ENCODE results near the gene KLRC1.

The KLRC1 gene

DNA sequence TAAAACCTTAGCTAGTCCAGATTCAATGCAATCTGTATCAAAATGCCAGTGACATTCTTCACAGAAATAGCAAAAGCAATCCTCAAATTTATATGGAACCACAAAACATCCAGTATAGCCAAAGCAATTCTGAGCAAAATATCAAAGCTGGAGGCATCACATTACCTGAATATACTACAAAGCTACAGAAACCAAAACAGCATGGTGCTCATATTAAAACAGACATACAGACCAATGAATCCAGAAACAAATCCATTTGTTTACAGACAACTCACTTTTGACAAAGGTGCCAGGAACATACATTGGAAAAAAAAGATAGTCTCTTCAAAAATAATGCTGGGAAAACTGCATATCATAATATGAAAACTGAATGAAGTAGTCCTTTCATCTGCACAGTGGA lies 48.4 kb downstream of the KLRC1 start:
- no peak for ATAC-seq
- TF ChIP-seq OSR1 (CRISPR knock-in tag; IDR thresholded peaks at IDR 0.05) (no peak), ZNF70 (CRISPR knock-in tag; IDR thresholded peaks at IDR 0.05) (no peak), ZFP30 (CRISPR knock-in tag; IDR thresholded peaks at IDR 0.05) (no peak)
- TF ChIP-seq, protein P1, sequence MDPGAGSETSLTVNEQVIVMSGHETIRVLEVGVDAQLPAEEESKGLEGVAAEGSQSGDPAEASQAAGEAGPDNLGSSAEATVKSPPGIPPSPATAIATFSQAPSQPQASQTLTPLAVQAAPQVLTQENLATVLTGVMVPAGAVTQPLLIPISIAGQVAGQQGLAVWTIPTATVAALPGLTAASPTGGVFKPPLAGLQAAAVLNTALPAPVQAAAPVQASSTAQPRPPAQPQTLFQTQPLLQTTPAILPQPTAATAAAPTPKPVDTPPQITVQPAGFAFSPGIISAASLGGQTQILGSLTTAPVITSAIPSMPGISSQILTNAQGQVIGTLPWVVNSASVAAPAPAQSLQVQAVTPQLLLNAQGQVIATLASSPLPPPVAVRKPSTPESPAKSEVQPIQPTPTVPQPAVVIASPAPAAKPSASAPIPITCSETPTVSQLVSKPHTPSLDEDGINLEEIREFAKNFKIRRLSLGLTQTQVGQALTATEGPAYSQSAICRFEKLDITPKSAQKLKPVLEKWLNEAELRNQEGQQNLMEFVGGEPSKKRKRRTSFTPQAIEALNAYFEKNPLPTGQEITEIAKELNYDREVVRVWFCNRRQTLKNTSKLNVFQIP (CRISPR knock-in tag; IDR thresholded peaks at IDR 0.05; ENCODE audit: borderline replicate concordance, low read depth), result no peak

DNA sequence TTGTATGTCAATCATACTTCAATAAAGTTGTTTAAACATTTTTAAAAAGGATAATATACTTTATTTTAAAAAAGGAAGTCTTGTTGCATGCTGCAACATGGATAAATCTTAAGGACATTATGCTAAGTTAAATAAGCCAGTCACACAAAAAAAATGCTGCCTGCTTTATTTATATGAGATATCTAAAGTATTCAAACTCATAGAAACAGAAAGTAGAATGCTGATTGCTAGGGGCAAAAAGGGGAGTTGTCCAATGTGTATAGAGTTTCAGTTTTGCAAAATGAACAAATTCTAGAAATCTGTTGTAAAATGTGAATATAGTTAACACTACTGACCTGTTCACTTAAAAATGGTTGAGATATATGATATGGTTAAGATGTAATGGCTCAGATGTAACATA lies 52.3 kb downstream of the KLRC1 start:
- TF ChIP-seq, protein P2, sequence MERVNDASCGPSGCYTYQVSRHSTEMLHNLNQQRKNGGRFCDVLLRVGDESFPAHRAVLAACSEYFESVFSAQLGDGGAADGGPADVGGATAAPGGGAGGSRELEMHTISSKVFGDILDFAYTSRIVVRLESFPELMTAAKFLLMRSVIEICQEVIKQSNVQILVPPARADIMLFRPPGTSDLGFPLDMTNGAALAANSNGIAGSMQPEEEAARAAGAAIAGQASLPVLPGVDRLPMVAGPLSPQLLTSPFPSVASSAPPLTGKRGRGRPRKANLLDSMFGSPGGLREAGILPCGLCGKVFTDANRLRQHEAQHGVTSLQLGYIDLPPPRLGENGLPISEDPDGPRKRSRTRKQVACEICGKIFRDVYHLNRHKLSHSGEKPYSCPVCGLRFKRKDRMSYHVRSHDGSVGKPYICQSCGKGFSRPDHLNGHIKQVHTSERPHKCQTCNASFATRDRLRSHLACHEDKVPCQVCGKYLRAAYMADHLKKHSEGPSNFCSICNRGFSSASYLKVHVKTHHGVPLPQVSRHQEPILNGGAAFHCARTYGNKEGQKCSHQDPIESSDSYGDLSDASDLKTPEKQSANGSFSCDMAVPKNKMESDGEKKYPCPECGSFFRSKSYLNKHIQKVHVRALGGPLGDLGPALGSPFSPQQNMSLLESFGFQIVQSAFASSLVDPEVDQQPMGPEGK (CRISPR knock-in tag; IDR thresholded peaks at IDR 0.05; ENCODE audit: borderline replicate concordance), result no peak
- TF ChIP-seq TOX (CRISPR knock-in tag; IDR thresholded peaks at IDR 0.05; ENCODE audit: borderline replicate concordance) (no peak), ZNF8 (CRISPR knock-in tag; IDR thresholded peaks at IDR 0.05) (no peak), ARNTL (CRISPR knock-in tag; IDR thresholded peaks at IDR 0.05; ENCODE audit: borderline replicate concordance, low read depth) (no peak), ZFP30 (CRISPR knock-in tag; IDR thresholded peaks at IDR 0.05) (no peak), ZC3H10 (CRISPR knock-in tag; IDR thresholded peaks at IDR 0.05) (no peak), ISL1 (CRISPR knock-in tag; IDR thresholded peaks at IDR 0.05) (no peak), BACH2 (CRISPR knock-in tag; IDR thresholded peaks at IDR 0.05; ENCODE audit: borderline replicate concordance) (no peak), ESRRG (CRISPR knock-in tag; IDR thresholded peaks at IDR 0.05) (no peak), SNAI2 (CRISPR knock-in tag; IDR thresholded peaks at IDR 0.05) (no peak), RARB (CRISPR knock-in tag; IDR thresholded peaks at IDR 0.05) (no peak), ZNF70 (CRISPR knock-in tag; IDR thresholded peaks at IDR 0.05) (no peak), TCF4 (CRISPR knock-in tag; IDR thresholded peaks at IDR 0.05; ENCODE audit: borderline replicate concordance) (no peak), OSR1 (CRISPR knock-in tag; IDR thresholded peaks at IDR 0.05) (no peak), ZNF565 (CRISPR knock-in tag; conservative IDR thresholded peaks at IDR 0.05; ENCODE audit: low read depth) (no peak), GLIS3 (CRISPR knock-in tag; IDR thresholded peaks at IDR 0.05) (no peak), ZFP3 (CRISPR knock-in tag; IDR thresholded peaks at IDR 0.05) (no peak)
- TF ChIP-seq, protein P3, sequence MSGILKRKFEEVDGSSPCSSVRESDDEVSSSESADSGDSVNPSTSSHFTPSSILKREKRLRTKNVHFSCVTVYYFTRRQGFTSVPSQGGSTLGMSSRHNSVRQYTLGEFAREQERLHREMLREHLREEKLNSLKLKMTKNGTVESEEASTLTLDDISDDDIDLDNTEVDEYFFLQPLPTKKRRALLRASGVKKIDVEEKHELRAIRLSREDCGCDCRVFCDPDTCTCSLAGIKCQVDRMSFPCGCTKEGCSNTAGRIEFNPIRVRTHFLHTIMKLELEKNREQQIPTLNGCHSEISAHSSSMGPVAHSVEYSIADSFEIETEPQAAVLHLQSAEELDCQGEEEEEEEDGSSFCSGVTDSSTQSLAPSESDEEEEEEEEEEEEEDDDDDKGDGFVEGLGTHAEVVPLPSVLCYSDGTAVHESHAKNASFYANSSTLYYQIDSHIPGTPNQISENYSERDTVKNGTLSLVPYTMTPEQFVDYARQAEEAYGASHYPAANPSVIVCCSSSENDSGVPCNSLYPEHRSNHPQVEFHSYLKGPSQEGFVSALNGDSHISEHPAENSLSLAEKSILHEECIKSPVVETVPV (CRISPR knock-in tag; IDR thresholded peaks at IDR 0.05), result no peak
- TF ChIP-seq, protein P4, sequence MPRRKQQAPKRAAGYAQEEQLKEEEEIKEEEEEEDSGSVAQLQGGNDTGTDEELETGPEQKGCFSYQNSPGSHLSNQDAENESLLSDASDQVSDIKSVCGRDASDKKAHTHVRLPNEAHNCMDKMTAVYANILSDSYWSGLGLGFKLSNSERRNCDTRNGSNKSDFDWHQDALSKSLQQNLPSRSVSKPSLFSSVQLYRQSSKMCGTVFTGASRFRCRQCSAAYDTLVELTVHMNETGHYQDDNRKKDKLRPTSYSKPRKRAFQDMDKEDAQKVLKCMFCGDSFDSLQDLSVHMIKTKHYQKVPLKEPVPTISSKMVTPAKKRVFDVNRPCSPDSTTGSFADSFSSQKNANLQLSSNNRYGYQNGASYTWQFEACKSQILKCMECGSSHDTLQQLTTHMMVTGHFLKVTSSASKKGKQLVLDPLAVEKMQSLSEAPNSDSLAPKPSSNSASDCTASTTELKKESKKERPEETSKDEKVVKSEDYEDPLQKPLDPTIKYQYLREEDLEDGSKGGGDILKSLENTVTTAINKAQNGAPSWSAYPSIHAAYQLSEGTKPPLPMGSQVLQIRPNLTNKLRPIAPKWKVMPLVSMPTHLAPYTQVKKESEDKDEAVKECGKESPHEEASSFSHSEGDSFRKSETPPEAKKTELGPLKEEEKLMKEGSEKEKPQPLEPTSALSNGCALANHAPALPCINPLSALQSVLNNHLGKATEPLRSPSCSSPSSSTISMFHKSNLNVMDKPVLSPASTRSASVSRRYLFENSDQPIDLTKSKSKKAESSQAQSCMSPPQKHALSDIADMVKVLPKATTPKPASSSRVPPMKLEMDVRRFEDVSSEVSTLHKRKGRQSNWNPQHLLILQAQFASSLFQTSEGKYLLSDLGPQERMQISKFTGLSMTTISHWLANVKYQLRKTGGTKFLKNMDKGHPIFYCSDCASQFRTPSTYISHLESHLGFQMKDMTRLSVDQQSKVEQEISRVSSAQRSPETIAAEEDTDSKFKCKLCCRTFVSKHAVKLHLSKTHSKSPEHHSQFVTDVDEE (CRISPR knock-in tag; IDR thresholded peaks at IDR 0.05), result no peak
- TF ChIP-seq, protein P5, sequence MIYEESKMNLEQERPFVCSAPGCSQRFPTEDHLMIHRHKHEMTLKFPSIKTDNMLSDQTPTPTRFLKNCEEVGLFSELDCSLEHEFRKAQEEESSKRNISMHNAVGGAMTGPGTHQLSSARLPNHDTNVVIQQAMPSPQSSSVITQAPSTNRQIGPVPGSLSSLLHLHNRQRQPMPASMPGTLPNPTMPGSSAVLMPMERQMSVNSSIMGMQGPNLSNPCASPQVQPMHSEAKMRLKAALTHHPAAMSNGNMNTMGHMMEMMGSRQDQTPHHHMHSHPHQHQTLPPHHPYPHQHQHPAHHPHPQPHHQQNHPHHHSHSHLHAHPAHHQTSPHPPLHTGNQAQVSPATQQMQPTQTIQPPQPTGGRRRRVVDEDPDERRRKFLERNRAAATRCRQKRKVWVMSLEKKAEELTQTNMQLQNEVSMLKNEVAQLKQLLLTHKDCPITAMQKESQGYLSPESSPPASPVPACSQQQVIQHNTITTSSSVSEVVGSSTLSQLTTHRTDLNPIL (CRISPR knock-in tag; IDR thresholded peaks at IDR 0.05; ENCODE audit: low read depth), result no peak
- no peak for ATAC-seq

DNA sequence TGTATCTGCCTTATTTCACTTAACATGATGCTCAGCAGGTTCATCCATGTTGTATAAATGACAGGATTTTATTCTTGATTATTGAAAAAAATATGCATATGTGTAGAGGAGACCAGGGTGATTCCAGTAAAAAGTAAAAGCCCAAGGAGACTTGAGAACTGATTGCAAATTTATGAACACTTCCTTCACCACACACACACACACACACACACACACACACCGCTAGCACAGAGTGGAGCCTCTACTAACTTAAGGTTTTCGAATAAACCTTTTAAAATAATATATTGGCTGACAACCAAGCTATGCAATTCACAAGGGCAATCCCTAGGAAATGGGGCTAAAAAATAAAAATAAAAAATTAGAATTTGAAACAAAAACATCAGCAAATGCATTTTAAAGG lies 55.0 kb downstream of the KLRC1 start:
- no peak for ATAC-seq
- no peak for TF ChIP-seq ZNF565 (CRISPR knock-in tag; conservative IDR thresholded peaks at IDR 0.05; ENCODE audit: low read depth)
- no peak for TF ChIP-seq ZNF70 (CRISPR knock-in tag; IDR thresholded peaks at IDR 0.05)
- TF ChIP-seq, protein P1 (CRISPR knock-in tag; IDR thresholded peaks at IDR 0.05; ENCODE audit: borderline replicate concordance, low read depth), result no peak
- TF ChIP-seq OSR1 (CRISPR knock-in tag; IDR thresholded peaks at IDR 0.05), result no peak
- TF ChIP-seq ISL1 (CRISPR knock-in tag; IDR thresholded peaks at IDR 0.05), result no peak
- TF ChIP-seq ESRRG (CRISPR knock-in tag; IDR thresholded peaks at IDR 0.05), result no peak
- TF ChIP-seq GLIS3 (CRISPR knock-in tag; IDR thresholded peaks at IDR 0.05), result no peak
- TF ChIP-seq ZNF8 (CRISPR knock-in tag; IDR thresholded peaks at IDR 0.05), result no peak
- TF ChIP-seq, protein P3 (CRISPR knock-in tag; IDR thresholded peaks at IDR 0.05), result no peak
- TF ChIP-seq BACH2 (CRISPR knock-in tag; IDR thresholded peaks at IDR 0.05; ENCODE audit: borderline replicate concordance), result no peak
- no peak for TF ChIP-seq ZFP3 (CRISPR knock-in tag; IDR thresholded peaks at IDR 0.05)
- TF ChIP-seq RARB (CRISPR knock-in tag; IDR thresholded peaks at IDR 0.05), result no peak
- no peak for TF ChIP-seq PPARA (CRISPR knock-in tag; IDR thresholded peaks at IDR 0.05; ENCODE audit: borderline replicate concordance)
- TF ChIP-seq, protein P2 (CRISPR knock-in tag; IDR thresholded peaks at IDR 0.05; ENCODE audit: borderline replicate concordance), result no peak
- no peak for TF ChIP-seq TCF4 (CRISPR knock-in tag; IDR thresholded peaks at IDR 0.05; ENCODE audit: borderline replicate concordance)
- TF ChIP-seq SNAI2 (CRISPR knock-in tag; IDR thresholded peaks at IDR 0.05), result no peak
